Endodermal cell (in vitro differentiated cells): Measurements from ENCODE around the gene ZIC5. TPM values are rescaled to one million over a fixed set of nuclear protein-coding genes. Genes with fewer than 3 reads are reported as not detected.

Experiments used
- DNase-seq: peaks from one replicate; pipeline ENCODE4 v3.0.0-alpha.2; 2017
- H3K27ac ChIP-seq: 2 replicates; pipeline ENCODE4 v1.5.1; 2013; ENCODE audit warnings: mild to moderate bottlenecking, low read depth, low read length, moderate library complexity
- H3K27me3 ChIP-seq: 2 replicates; pipeline ENCODE4 v1.6.1; 2013; ENCODE audit warnings: mild to moderate bottlenecking, low read length, moderate library complexity; ENCODE audit not compliant: insufficient read depth, control insufficient read depth, poor library complexity, severe bottlenecking
- H3K36me3 ChIP-seq: 2 replicates; pipeline ENCODE4 v1.7.0; 2013; ENCODE audit warnings: mild to moderate bottlenecking, low read length, moderate library complexity; ENCODE audit not compliant: control insufficient read depth, insufficient read depth
- H3K4me1 ChIP-seq: one replicate; pipeline ENCODE4 v1.7.0; 2013; ENCODE audit warnings: low read length; ENCODE audit not compliant: control insufficient read depth, insufficient read depth
- H3K4me3 ChIP-seq: 2 replicates; pipeline ENCODE4 v1.5.1; 2013; ENCODE audit warnings: mild to moderate bottlenecking, low read length, moderate library complexity
- H3K9ac ChIP-seq: 2 replicates; pipeline ENCODE4 v1.6.1; 2013; ENCODE audit warnings: mild to moderate bottlenecking, low read length, moderate library complexity; ENCODE audit not compliant: poor library complexity, severe bottlenecking; ENCODE audit errors: extremely low read depth
- H3K9me3 ChIP-seq: 2 replicates; pipeline ENCODE4 v1.6.1; 2013; ENCODE audit warnings: mild to moderate bottlenecking, low read length, moderate library complexity; ENCODE audit not compliant: control insufficient read depth
- H3K27ac Mint-ChIP-seq: 2 replicates; pipeline ENCODE4 v1.8.0; 2020; ENCODE audit warnings: mixed read lengths
- H3K27me3 Mint-ChIP-seq: 2 replicates; pipeline ENCODE4 v1.8.0; 2021; ENCODE audit warnings: mild to moderate bottlenecking, mixed read lengths; ENCODE audit not compliant: insufficient read depth
- H3K36me3 Mint-ChIP-seq: 2 replicates; pipeline ENCODE4 v1.8.0; 2020; ENCODE audit warnings: low read depth, mixed read lengths
- H3K4me1 Mint-ChIP-seq: 2 replicates; pipeline ENCODE4 v1.8.0; 2020; ENCODE audit warnings: mixed read lengths
- H3K4me3 Mint-ChIP-seq: 2 replicates; pipeline ENCODE4 v1.8.0; 2020; ENCODE audit warnings: mild to moderate bottlenecking, moderate library complexity, mixed read lengths
- H3K9me3 Mint-ChIP-seq: 2 replicates; pipeline ENCODE4 v1.8.0; 2020; ENCODE audit warnings: mild to moderate bottlenecking, mixed read lengths
- WGBS, 2 experiments: methylation state at CpG; one replicate each; pipeline versions ENCODE4 v1.1.5 to v1.1.7; 2013; ENCODE audit warnings: missing lambda C conversion rate in 2 of 2, mixed read lengths in 1 of 2; ENCODE audit not compliant: insufficient coverage in 1 of 2, insufficient read length in 1 of 2; 5-methylcytosine and 5-hydroxymethylcytosine counted together
- long read RNA-seq, 4 experiments: library from polyadenylated mRNA in 2 of 4; library from RNA in 1 of 4; library from capped mRNA in 1 of 4; stranded (forward) in 3 of 4; unstranded in 1 of 4; transcript quantifications; one replicate each; pipeline ENCODE4 v2.0.0, GENCODE V29; 2020 to 2021; ENCODE audit warnings: inconsistent platforms in 1 of 4
- polyA plus RNA-seq, 2 experiments: library from polyadenylated mRNA; stranded (reverse); fragments of 50-300 nt; gene quantifications; one replicate each; pipeline ENCODE4 v1.2.3, GENCODE V29; 2013
- total RNA-seq, 2 donors: library from RNA; stranded (reverse); fragmentation: NEBNext Ultra II Directional in 1 of 2; extraction: Animal tissue kit (Norgen Biotek cat#: 25700) in 1 of 2; gene quantifications; 2 replicates in 1 of 2; 3 replicates in 1 of 2; pipeline ENCODE4 v1.2.1, GENCODE V29; 2021
- TF ChIP-seq, protein P1 (sequence below): fragments of 200-600 bp; sonication (generic); conservative IDR thresholded peaks from 2 replicates; pipeline ENCODE4 v1.5.0; 2021; ENCODE audit warnings: antibody characterized with exemption, mild to moderate bottlenecking

ZIC5 gene
- total RNA-seq: 10 to 100 TPM; 11.0 to 13.7 TPM
- 40.1 TPM for polyA plus RNA-seq (2013, experiment 1 of 2)
- polyA plus RNA-seq (2013, experiment 2 of 2): 36.9 TPM
- long read RNA-seq, experiment 1, full-length matches to known transcripts: 1 of 5 reads
- long read RNA-seq, experiment 1, partial matches to known transcripts: 0 of 5 reads
- long read RNA-seq, experiment 1, other reads (novel, unspliced or antisense): 4 of 5 reads
- long read RNA-seq, experiment 2, full-length matches to known transcripts: 42 of 48 reads
- long read RNA-seq, experiment 2, partial matches to known transcripts: 1 of 48 reads
- long read RNA-seq, experiment 2, other reads (novel, unspliced or antisense): 5 of 48 reads
- long read RNA-seq, experiment 3, partial matches to known transcripts: 0 of 1 reads
- long read RNA-seq, experiment 3, other reads (novel, unspliced or antisense): 1 of 1 reads
- long read RNA-seq, experiment 4, full-length matches to known transcripts: 1 of 3 reads
- long read RNA-seq, experiment 4, partial matches to known transcripts: 0 of 3 reads
- long read RNA-seq, experiment 4, other reads (novel, unspliced or antisense): 2 of 3 reads

DNA sequence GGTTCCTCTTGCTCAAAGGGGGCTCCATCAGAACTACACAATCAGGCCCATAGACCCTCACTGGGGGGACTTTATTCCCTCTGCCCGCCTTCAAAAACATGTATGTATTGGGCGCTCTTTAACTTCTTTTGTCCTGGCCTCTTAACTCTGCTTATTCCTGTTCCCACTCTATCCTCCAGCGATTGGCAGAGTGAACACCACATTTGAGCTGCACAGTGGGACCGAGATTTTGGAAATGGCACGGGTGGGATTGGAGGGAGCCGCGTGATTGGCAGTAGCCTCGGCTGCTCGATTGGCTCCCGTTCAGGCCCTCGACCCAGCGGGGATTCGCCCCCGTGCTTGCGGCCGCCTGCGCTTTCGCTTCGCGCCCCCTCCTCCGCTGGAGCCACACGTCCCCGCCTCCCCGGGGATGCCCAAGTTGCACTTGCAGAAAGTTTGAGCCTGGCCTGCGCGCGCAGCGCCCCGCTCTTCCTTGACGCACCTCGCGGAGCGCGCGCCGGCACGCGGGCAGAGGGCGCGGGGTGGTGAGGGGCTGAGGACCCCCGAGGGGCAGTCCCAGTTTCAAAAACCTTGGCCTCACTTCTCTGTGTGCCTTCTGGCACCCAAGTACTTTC lies at the start of gene ZIC5:
TSS of gene ZIC5 (minus strand) at position 192 of the 614 bp plus-strand sequence. CDS start at position 28, 164 bp downstream.
- H3K4me3 Mint-ChIP-seq: peak within 1 kb of the TSS; percentile 81
- H3K27me3 Mint-ChIP-seq: peaks cover 63% of the 10 kb centered on the region

DNA sequence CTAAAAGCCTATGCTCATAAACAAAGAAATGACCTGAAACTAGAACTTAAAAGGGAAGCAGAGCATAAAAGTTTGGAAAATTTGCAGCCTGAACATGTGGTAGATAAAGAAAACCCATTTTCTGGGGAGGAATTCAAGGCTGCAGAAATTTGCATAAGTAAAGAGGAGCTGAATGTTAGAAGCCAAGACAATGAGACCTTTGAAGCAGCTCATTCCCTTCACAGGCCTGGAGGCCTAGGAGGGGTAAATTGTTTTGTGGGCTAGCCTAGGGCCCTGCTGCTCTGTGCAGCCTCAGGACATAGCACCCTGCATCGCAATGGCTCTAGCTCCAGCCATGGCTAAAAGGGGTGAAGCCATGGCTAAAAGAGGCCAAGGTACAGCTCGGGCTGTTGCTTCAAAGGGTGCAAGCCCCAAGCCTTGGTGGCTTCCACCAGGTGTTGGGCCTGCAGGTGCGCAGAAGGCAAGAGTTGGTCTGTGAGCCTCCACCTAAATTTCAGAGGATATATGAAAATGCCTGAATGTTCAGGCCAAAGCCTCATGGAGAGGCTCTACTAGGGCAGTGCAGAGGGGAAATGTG lies 48.3 kb upstream of the ZIC5 start:
- no peaks in the 10 kb centered on the region for H3K9me3 ChIP-seq
- TF ChIP-seq, protein P1, sequence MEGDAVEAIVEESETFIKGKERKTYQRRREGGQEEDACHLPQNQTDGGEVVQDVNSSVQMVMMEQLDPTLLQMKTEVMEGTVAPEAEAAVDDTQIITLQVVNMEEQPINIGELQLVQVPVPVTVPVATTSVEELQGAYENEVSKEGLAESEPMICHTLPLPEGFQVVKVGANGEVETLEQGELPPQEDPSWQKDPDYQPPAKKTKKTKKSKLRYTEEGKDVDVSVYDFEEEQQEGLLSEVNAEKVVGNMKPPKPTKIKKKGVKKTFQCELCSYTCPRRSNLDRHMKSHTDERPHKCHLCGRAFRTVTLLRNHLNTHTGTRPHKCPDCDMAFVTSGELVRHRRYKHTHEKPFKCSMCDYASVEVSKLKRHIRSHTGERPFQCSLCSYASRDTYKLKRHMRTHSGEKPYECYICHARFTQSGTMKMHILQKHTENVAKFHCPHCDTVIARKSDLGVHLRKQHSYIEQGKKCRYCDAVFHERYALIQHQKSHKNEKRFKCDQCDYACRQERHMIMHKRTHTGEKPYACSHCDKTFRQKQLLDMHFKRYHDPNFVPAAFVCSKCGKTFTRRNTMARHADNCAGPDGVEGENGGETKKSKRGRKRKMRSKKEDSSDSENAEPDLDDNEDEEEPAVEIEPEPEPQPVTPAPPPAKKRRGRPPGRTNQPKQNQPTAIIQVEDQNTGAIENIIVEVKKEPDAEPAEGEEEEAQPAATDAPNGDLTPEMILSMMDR: no peak
- no peak for DNase-seq
- WGBS, 2 experiments: 89 to 95% methylated on average over 1 to 3 of the region's 3 CpGs
- Mint-ChIP-seq H3K9me3 (peaks cover 2% of the 10 kb centered on the region), H3K27me3 (no peaks in the 10 kb centered on the region), H3K27ac (no peak overlapping the region), H3K4me3 (no peak overlapping the region), H3K36me3 (no peaks in the 10 kb centered on the region), H3K4me1 (no peaks in the 10 kb centered on the region)
- no peaks in the 10 kb centered on the region for H3K36me3 ChIP-seq
- no peak overlapping the region for H3K27ac ChIP-seq
- H3K4me3 ChIP-seq: no peak overlapping the region
- H3K4me1 ChIP-seq: no peaks in the 10 kb centered on the region
- H3K27me3 ChIP-seq: no peaks in the 10 kb centered on the region
- H3K9ac ChIP-seq: no peak overlapping the region

More for the DNA sequence above, at the start of gene ZIC5:
- Histone ChIP-seq H3K9me3 (no peaks in the 10 kb centered on the region), H3K27ac (peak within 1 kb of the TSS; percentile 93), H3K4me1 (peaks cover 5% of the 10 kb centered on the region), H3K9ac (no peak within 1 kb of the TSS), H3K27me3 (peaks cover 48% of the 10 kb centered on the region), H3K36me3 (peaks cover 11% of the 10 kb centered on the region), H3K4me3 (peak within 1 kb of the TSS; percentile 88)
- Mint-ChIP-seq H3K4me1 (peaks cover 23% of the 10 kb centered on the region), H3K9me3 (no peaks in the 10 kb centered on the region), H3K36me3 (no peaks in the 10 kb centered on the region), H3K27ac (peak within 1 kb of the TSS; percentile 59)
- 0 to 2% methylated on average over 21 to 41 of the region's 41 CpGs for WGBS, 2 experiments
- DNase-seq: peak; percentile 95
- TF ChIP-seq, protein P1: no peak

DNA sequence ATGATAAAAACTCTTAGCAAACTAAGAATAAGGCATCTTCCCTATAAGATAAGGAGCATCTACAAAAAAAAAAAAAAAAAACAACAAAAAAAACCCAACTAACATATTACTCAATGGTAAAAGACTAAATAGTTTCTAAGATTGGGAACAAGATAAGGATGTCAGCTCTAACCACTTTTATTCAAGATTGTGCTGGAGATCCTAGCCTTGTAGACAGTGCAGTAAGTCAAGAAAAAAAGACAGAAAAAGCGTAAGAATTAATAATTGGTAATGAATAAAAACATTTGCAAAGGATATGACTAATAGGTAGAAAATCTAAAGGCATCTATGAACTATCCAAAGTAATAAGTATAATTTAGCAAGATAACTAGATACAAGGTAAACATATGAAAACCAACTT lies 43.1 kb upstream of the ZIC5 start:
- 91 to 100% methylated on average over 1 of the region's 1 CpG for WGBS, 2 experiments
- no peaks in the 10 kb centered on the region for H3K27me3 Mint-ChIP-seq
- no peak overlapping the region for H3K27ac Mint-ChIP-seq
- no peaks in the 10 kb centered on the region for H3K36me3 ChIP-seq
- DNase-seq: no peak
- no peaks in the 10 kb centered on the region for H3K27me3 ChIP-seq
- no peak overlapping the region for H3K9ac ChIP-seq
- H3K9me3 ChIP-seq: no peaks in the 10 kb centered on the region
- no peak overlapping the region for H3K4me3 ChIP-seq
- TF ChIP-seq, protein P1: no peak
- no peaks in the 10 kb centered on the region for H3K4me1 Mint-ChIP-seq
- no peaks in the 10 kb centered on the region for H3K36me3 Mint-ChIP-seq
- no peak overlapping the region for H3K27ac ChIP-seq
- no peak overlapping the region for H3K4me3 Mint-ChIP-seq
- peaks cover 4% of the 10 kb centered on the region for H3K9me3 Mint-ChIP-seq
- no peaks in the 10 kb centered on the region for H3K4me1 ChIP-seq
